Neural progenitor cell (in vitro differentiated cells): ENCODE results near the gene PERP.

ENCODE experiments used
- CTCF ChIP-seq: fragments of 200-600 bp; sonication (generic); IDR thresholded peaks from 2 replicates; pipeline ENCODE4 v1.5.1; 2017; ENCODE audit warnings: antibody characterized with exemption, mild to moderate bottlenecking
- EZH2 ChIP-seq: fragments of 200-600 bp; sonication (generic); IDR thresholded peaks from 2 replicates; pipeline ENCODE4 v1.6.1; 2017; ENCODE audit warnings: antibody characterized with exemption, mild to moderate bottlenecking, moderate library complexity

DNA sequence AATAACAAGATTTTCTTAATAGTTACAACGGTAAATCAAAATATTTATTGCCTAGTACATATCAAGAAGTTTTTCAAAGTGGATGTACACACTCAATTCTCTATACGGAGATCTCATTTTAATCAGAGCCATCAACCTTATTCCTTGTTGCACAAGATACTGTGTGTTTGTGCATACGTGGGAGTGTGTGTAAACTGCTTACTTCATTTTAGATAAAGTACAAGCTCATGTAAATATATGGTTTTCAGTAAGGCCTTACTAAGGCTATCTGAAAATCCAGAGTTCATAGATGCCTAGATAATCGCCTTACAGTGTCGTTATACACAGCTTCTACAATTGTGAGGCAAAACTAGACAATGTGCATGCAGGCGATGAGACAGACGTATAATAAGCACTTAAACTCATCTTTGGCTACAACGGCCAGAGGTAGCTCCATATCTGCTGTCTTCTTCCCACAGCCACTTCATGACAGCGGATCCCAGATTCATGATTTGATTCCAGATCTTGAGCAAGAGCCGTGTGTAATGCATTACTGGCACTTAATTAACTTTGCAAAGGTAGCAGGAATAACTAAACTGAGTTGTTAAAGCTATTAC, 2.5 kb downstream of the PERP start:
- TF ChIP-seq CTCF = no peak
- TF ChIP-seq EZH2 = no peak
